Subcutaneous adipose tissue (tissue), 4 donors: ENCODE measurements around the gene MPP1. TPM values are rescaled to one million over a fixed set of nuclear protein-coding genes. Genes with fewer than 3 reads are reported as not detected.

Experiments
- total RNA-seq, 4 donors: library from RNA; depleted of rRNA; stranded (reverse); fragments of >200 nt; gene quantifications; one replicate each; pipeline ENCODE4 v1.1.0, GENCODE V29; 2016
- TF ChIP-seq, protein P1 (sequence below): fragments of 450-650 bp; IDR thresholded peaks from one replicate; pipeline ENCODE4 v1.5.1; 2016; ENCODE audit warnings: low read depth, mild to moderate bottlenecking, control low read depth, antibody characterized with exemption, moderate library complexity

Gene MPP1
- total RNA-seq, 4 donors from 2014 or later: 40.9 to 106 (median 55.3) TPM

- TF ChIP-seq, protein P1, sequence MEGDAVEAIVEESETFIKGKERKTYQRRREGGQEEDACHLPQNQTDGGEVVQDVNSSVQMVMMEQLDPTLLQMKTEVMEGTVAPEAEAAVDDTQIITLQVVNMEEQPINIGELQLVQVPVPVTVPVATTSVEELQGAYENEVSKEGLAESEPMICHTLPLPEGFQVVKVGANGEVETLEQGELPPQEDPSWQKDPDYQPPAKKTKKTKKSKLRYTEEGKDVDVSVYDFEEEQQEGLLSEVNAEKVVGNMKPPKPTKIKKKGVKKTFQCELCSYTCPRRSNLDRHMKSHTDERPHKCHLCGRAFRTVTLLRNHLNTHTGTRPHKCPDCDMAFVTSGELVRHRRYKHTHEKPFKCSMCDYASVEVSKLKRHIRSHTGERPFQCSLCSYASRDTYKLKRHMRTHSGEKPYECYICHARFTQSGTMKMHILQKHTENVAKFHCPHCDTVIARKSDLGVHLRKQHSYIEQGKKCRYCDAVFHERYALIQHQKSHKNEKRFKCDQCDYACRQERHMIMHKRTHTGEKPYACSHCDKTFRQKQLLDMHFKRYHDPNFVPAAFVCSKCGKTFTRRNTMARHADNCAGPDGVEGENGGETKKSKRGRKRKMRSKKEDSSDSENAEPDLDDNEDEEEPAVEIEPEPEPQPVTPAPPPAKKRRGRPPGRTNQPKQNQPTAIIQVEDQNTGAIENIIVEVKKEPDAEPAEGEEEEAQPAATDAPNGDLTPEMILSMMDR: no peak
Observed at GRCh38 chrX:154805696-154806091, 409 bp upstream of the MPP1 start.

DNA sequence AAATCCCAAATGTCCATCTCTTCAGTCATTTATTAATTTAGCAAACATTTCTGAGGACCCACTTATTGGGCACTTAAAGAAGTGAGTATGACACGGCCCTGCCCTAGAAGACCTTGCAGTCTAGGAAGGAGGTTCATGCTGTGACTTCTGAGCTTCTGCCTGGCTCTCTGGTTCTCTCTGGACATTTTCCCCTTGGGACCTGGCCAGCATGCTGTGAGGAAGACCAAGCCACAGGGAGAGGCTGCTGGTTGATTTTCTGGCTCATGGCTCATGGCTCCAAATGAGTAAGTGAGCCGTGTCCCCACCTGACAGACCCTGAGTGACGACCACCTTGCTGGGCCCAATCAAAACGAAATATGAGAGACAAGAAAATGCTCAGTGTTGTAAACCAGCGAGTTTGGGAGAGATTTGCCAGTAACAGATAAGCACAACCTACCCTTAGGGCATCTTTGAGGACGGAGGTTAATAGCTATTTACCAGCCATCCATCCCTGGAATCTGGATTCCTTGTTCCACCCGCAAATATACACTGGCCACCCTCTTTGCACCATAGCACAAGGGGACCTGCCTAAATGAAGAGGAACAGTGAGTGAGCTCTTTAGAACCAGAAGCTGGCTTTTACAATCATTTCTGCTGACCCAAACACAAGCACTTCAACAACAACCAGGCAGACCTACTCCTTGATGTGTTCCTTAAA, 876 bp downstream of the MPP1 start:
- TF ChIP-seq, protein P1: no peak

- TF ChIP-seq, protein P1: no peak
Observed at GRCh38 chrX:154802947-154803346, 2.3 kb downstream of the MPP1 start.

- TF ChIP-seq, protein P1: no peak
Observed at GRCh38 chrX:154800478-154801210, 4.6 kb downstream of the MPP1 start.

- TF ChIP-seq, protein P1: no peak
Observed at GRCh38 chrX:154799556-154800348, 5.5 kb downstream of the MPP1 start.

- TF ChIP-seq, protein P1: no peak
Observed at GRCh38 chrX:154797006-154797405, 8.3 kb downstream of the MPP1 start.

DNA sequence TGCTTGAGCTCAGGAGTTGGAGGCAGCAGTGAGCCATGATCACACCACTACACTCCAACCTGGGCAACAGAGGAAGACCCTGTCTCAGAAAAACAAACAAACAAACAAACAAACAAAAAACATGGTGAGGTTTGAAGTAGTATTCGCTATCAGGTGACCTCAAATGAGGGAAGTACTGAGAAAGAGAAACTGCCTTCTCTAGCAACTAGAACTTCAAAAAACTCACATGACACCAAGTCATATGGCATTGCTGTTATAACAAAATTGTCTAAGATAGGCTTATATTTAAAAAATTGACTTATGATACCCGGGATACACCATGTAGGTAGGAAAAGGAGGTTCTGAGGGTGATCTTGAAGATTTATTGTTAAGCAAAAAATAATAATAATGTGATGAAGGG, 10.3 kb downstream of the MPP1 start:
- TF ChIP-seq, protein P1: no peak
